Parathyroid adenoma (tissue), 2 donors: Measurements from ENCODE around the gene MXRA8.

Experiments used
- H2AFZ ChIP-seq: fragments of 300-600 bp; sonication (generic); one replicate; pipeline ENCODE4 v1.7.0; 2017; ENCODE audit warnings: antibody characterized with exemption, mild to moderate bottlenecking
- H3K27ac ChIP-seq: fragments of 300-600 bp; sonication (generic); one replicate; pipeline ENCODE4 v1.7.0; 2017
- H3K27me3 ChIP-seq: fragments of 300-600 bp; sonication (generic); one replicate; pipeline ENCODE4 v1.7.0; 2017; ENCODE audit warnings: low read length; ENCODE audit not compliant: control insufficient read depth, insufficient read depth
- H3K36me3 ChIP-seq: fragments of 300-600 bp; sonication (generic); one replicate; pipeline ENCODE4 v1.7.0; 2017; ENCODE audit warnings: low read length; ENCODE audit not compliant: control insufficient read depth, insufficient read depth
- H3K4me1 ChIP-seq: fragments of 300-600 bp; sonication (generic); one replicate; pipeline ENCODE4 v1.7.0; 2017; ENCODE audit warnings: control low read depth
- H3K4me2 ChIP-seq: fragments of 300-600 bp; sonication (generic); one replicate; pipeline ENCODE4 v1.7.0; 2017; ENCODE audit warnings: low read length
- H3K4me3 ChIP-seq: fragments of 300-600 bp; sonication (generic); one replicate; pipeline ENCODE4 v1.7.0; 2017; ENCODE audit warnings: low read depth, low read length
- H3K79me2 ChIP-seq: fragments of 300-600 bp; sonication (generic); one replicate; pipeline ENCODE4 v1.7.0; 2017; ENCODE audit warnings: control low read depth
- H3K9ac ChIP-seq: fragments of 300-600 bp; sonication (generic); one replicate; pipeline ENCODE4 v1.7.0; 2017; ENCODE audit warnings: mild to moderate bottlenecking
- H3K9me3 ChIP-seq: fragments of 300-600 bp; sonication (generic); one replicate; pipeline ENCODE4 v1.7.0; 2017; ENCODE audit warnings: low read length; ENCODE audit not compliant: control insufficient read depth
- TF ChIP-seq, protein P1 (sequence below): fragments of 300-600 bp; sonication (generic); IDR thresholded peaks from one replicate; pipeline ENCODE4 v1.7.0; 2017; ENCODE audit warnings: antibody characterized with exemption, mild to moderate bottlenecking
- donor health status: primary hyperparathyroidism.

MXRA8 gene

DNA sequence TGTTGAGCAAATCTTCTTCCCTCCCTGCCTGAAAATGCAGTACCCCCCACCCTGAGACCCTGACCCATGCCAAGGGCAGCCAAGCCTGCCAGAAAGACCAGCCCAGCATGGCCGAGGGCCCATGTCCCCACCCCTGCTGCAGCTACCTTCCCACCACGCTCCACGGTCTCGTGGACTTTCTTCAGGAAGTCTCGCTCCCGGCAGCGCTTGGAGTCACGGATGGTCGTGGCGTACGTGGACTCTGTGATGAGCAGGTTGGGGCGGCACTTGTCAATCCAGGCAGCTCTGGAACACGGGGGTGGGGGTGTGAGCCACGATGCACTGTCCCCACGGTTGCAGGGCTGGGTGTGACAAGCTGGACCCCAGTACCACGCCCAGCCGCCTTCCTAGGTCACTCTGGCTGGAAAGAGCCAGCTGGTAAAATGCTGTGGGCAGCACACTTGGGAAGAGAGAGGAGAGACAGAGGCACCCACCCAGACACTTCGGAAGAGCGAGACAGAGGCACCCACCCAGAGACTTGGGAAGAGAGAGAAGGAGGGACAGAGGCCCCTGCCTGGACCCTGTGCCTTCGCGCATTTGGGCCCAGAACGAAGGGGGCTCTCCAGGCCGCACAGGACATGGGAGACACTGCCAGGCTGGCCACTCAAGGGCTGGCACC lies 43.5 kb downstream of the MXRA8 start:
- Histone ChIP-seq H3K4me1 (no peaks in the 10 kb centered on the region), H2AFZ (no peak overlapping the region), H3K4me3 (no peak overlapping the region), H3K27me3 (no peaks in the 10 kb centered on the region), H3K36me3 (no peaks in the 10 kb centered on the region), H3K9me3 (no peaks in the 10 kb centered on the region), H3K79me2 (no peaks in the 10 kb centered on the region), H3K27ac (no peak overlapping the region), H3K4me2 (no peak overlapping the region), H3K9ac (no peak overlapping the region)
- TF ChIP-seq, protein P1, sequence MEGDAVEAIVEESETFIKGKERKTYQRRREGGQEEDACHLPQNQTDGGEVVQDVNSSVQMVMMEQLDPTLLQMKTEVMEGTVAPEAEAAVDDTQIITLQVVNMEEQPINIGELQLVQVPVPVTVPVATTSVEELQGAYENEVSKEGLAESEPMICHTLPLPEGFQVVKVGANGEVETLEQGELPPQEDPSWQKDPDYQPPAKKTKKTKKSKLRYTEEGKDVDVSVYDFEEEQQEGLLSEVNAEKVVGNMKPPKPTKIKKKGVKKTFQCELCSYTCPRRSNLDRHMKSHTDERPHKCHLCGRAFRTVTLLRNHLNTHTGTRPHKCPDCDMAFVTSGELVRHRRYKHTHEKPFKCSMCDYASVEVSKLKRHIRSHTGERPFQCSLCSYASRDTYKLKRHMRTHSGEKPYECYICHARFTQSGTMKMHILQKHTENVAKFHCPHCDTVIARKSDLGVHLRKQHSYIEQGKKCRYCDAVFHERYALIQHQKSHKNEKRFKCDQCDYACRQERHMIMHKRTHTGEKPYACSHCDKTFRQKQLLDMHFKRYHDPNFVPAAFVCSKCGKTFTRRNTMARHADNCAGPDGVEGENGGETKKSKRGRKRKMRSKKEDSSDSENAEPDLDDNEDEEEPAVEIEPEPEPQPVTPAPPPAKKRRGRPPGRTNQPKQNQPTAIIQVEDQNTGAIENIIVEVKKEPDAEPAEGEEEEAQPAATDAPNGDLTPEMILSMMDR = no peak

DNA sequence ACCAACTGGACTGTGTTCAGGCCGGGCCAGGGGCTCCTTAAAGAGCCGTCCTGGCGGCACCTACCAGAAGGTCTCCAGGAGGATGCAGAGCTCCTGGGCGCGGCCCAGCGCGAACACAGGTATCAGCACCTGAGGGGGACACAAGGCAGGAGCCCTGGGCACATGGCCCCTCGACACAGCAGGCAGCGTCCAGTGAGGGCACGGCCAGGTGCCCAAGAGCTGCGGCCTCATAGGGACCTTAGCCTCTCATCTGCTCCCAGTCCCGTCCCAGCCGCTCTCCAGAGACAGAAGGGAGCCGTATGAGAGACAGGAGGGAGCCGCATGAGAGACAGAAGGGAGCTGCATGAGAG lies 44.1 kb downstream of the MXRA8 start:
- Histone ChIP-seq H3K4me2 (no peak overlapping the region), H3K9me3 (no peaks in the 10 kb centered on the region), H3K36me3 (no peaks in the 10 kb centered on the region), H3K4me1 (no peaks in the 10 kb centered on the region), H3K79me2 (no peaks in the 10 kb centered on the region), H3K27ac (no peak overlapping the region), H2AFZ (no peak overlapping the region), H3K27me3 (no peaks in the 10 kb centered on the region), H3K9ac (no peak overlapping the region), H3K4me3 (no peak overlapping the region)
- TF ChIP-seq, protein P1 = no peak

DNA sequence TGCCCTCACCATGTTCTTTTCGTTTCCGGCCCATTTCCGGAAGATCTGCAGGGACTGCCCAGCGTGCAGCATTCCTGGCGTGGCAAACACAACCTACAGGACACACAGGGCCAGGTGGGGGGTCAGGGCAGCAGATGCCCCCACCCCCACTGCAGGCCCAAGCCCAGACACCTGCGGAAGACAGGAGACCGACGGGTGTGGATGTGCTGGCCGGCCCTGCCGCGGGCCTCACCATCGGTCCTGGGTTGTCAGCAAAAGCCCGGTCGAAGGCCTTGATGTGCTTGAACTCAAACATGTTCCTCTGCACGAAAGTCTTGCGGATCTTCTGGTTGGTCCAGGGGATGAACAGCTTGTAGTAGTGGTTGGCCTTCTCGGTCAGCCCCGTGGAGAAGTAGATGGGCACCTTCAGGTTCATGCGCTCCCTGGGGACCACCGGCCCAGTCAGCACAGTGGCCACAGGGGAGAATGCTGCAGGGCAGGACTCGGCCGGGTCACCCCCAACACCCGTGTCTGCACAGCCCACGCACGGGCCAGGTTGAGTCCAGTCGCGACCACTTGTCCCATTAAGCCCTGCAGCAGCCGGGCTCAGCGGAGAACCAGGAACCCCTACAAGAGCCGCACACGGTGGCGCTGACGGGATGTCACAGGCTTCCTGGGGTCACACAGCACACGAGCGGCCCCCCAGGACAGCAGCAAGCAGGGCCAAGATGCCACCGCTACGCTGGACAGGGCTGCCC lies 44.7 kb downstream of the MXRA8 start:
- H3K27ac ChIP-seq = no peak overlapping the region

DNA sequence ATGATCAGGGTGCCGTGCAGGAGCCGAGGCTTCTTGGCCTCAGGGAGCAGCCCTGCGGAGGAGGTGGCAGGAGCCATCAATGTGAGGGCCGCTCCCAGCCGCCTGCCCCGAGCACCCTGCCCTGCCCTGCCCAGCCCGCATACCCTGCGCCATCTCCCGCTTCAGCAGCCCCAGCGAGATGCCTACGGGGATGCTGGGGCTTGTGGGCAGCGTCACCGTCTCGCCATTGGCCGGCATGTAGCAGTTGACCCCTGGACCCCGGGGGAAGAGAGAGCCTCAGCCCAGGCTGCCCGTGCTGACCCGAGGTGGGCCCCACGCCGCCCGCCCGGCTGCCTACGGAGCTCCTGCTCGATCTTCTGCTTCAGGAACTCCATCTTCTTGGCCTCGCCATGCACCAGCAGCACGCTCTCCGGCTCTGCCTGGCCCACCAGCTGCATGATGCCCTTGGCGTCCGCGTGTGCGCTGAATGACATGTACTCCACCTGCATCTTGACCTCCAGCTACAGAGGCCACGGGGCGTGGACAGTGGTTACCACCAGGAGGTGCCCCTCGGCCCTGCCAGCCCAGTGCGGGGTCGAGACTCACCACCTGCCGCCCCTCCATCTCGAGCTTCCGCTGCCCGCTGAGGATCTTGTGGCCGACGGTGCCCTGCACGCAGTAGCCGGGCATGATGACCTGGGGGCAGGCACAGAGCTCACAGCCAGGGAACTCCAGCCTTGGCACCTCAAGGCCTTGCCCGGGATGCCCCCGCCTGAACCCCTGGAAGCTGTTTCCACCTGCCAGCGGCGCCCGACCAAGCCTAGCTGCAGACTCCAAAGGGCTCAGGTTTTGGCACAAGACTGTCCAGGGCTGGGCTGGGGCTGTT lies 45.7 kb downstream of the MXRA8 start:
- Histone ChIP-seq H3K4me2 (no peak overlapping the region), H3K9ac (no peak overlapping the region), H2AFZ (no peak overlapping the region), H3K36me3 (no peaks in the 10 kb centered on the region), H3K27ac (no peak overlapping the region), H3K4me1 (no peaks in the 10 kb centered on the region), H3K4me3 (no peak overlapping the region), H3K79me2 (no peaks in the 10 kb centered on the region), H3K27me3 (no peaks in the 10 kb centered on the region), H3K9me3 (no peaks in the 10 kb centered on the region)
- TF ChIP-seq, protein P1 = no peak

More for the DNA sequence above, 44.7 kb downstream of the MXRA8 start:
- Histone ChIP-seq H3K9ac (no peak overlapping the region), H3K36me3 (no peaks in the 10 kb centered on the region), H3K4me3 (no peak overlapping the region), H3K79me2 (no peaks in the 10 kb centered on the region), H3K9me3 (no peaks in the 10 kb centered on the region), H3K4me1 (no peaks in the 10 kb centered on the region), H2AFZ (no peak overlapping the region), H3K4me2 (no peak overlapping the region), H3K27me3 (no peaks in the 10 kb centered on the region)
- TF ChIP-seq, protein P1 = no peak
